Cardiac fibroblast (primary cell): ENCODE results near the gene MAFG.

Experiments used
- DNase-seq, 2 donors: peaks; one replicate each; pipeline versions ENCODE4 v3.0.0 to v3.0.0-alpha.2; 2010; ENCODE audit warnings: low read depth in 2 of 2
- H3K4me3 ChIP-seq, 2 donors: replicated peaks in 1 of 2; 1 replicate in 1 of 2; 2 replicates in 1 of 2; pipeline ENCODE4 v1.5.1; 2011; ENCODE audit warnings: low read depth in 2 of 2, low read length in 2 of 2, mild to moderate bottlenecking in 2 of 2, moderate library complexity in 1 of 2
- TF ChIP-seq, protein P1 (sequence below): IDR thresholded peaks from one replicate; pipeline ENCODE4 v1.5.1; 2011; ENCODE audit warnings: low read depth, mild to moderate bottlenecking, low read length, inconsistent platforms

MAFG gene

DNA sequence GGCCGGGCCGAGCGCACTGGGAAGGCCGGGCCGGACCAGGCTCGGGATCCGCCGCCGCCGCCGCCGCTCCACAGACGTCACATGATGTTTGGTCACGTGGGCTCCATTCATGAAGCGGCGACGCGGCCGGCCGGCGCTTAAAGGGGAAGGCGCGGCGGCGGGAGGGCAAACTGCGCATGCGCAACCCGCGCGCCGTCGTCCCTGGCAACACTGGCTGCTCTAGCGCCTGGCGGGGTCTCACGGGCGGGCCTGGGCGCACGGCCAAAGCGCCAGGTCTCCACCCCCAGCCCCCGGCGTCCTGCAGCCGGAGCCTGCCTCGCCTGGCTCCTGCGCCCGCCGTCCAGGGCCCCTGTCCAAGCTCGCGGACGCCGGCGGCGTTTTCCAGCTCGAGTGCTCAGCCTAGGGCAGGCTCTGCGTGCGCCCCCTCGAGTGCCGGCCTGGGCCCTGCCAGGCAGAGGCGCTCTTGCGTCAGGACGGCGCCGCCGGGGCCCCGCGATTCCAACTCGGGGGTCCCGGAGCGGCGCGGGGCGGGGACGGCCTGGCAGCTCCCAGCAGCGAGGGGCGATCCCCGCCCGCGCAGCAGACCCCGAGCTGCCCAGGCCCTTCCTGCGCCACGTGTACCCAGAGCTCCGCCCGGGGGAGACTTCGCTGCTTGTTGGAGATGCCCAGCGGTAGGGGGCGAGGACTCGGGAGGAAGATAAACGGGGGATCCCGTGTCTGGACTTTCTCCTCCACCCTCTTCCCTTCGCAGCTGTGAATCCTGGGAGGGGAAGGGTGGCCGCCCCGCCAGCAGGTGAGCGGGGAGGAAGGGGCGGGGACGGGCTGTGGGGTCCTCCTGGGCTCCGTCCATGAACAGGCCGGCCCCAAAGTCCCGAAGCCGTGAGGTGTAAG is at the start of gene MAFG:
TSS of gene MAFG (minus strand) at position 83 of the 891 bp plus-strand sequence. CDS start 4,550 bp downstream, outside the sequence.
- TF ChIP-seq, protein P1, sequence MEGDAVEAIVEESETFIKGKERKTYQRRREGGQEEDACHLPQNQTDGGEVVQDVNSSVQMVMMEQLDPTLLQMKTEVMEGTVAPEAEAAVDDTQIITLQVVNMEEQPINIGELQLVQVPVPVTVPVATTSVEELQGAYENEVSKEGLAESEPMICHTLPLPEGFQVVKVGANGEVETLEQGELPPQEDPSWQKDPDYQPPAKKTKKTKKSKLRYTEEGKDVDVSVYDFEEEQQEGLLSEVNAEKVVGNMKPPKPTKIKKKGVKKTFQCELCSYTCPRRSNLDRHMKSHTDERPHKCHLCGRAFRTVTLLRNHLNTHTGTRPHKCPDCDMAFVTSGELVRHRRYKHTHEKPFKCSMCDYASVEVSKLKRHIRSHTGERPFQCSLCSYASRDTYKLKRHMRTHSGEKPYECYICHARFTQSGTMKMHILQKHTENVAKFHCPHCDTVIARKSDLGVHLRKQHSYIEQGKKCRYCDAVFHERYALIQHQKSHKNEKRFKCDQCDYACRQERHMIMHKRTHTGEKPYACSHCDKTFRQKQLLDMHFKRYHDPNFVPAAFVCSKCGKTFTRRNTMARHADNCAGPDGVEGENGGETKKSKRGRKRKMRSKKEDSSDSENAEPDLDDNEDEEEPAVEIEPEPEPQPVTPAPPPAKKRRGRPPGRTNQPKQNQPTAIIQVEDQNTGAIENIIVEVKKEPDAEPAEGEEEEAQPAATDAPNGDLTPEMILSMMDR: peak; percentile 15
- peak within 1 kb of the TSS; percentile 77 to 87 for H3K4me3 ChIP-seq
- peak; percentile 95 to 97 for DNase-seq

GRCh38 chr17:81976332-81977210 is 49.0 kb upstream of the MAFG start:
- TF ChIP-seq, protein P1: no peak
- peak in 1 of 2 donors; percentile 7 for DNase-seq
- peak overlapping the region; percentile 61 for H3K4me3 ChIP-seq

GRCh38 chr17:81973432-81973831 is 45.9 kb upstream of the MAFG start:
- H3K4me3 ChIP-seq: no peak overlapping the region
- TF ChIP-seq, protein P1: no peak
- DNase-seq: no peak

- no peak for DNase-seq
- TF ChIP-seq, protein P1: no peak
- no peak overlapping the region for H3K4me3 ChIP-seq
Observed at GRCh38 chr17:81968850-81969812, 41.6 kb upstream of the MAFG start.

- DNase-seq: no peak
- no peak overlapping the region for H3K4me3 ChIP-seq
- TF ChIP-seq, protein P1: no peak
Observed at GRCh38 chr17:81968396-81968745, 40.8 kb upstream of the MAFG start.
